GM21360 (cell line): ENCODE measurements around the gene TTLL6.
"Not testable (repeated sequence)": the region's sequence is repeated elsewhere in the genome, so short reads cannot be mapped to it uniquely, and the experiment has no call there.

Experiments
- ATAC-seq: cut with Tn5 transposase; IDR thresholded peaks from one replicate; pipeline ENCODE4 v1.9.1; 2021; ENCODE audit warnings: mild to moderate bottlenecking, moderate library complexity; ENCODE audit not compliant: unreplicated experiment

TTLL6 gene

GRCh38 chr17:48725288-48726064 lies 91.6 kb downstream of the TTLL6 start:
- ATAC-seq: no peak

GRCh38 chr17:48725004-48725287 lies 92.1 kb downstream of the TTLL6 start:
- ATAC-seq: no peak

GRCh38 chr17:48724251-48725003 lies 92.6 kb downstream of the TTLL6 start:
- no peak for ATAC-seq

GRCh38 chr17:48723423-48724250 lies 93.4 kb downstream of the TTLL6 start:
- ATAC-seq: no peak

GRCh38 chr17:48722915-48723422 lies 94.1 kb downstream of the TTLL6 start, which contains the start of gene PRAC2:
PRAC2 (plus strand) TSS chr17:48723185; CDS start chr17:48724411, 1,226 bp downstream.
- no peak for ATAC-seq

- ATAC-seq: no peak
These were observed 94.7 kb downstream of the TTLL6 start, which contains the start of gene PRAC1 for GRCh38 chr17:48722201-48722907. PRAC1 (minus strand) TSS chr17:48722518; CDS start chr17:48722392, 126 bp downstream.

- no peak for ATAC-seq
These were observed 96.0 kb downstream of the TTLL6 start for GRCh38 chr17:48721009-48721402.

GRCh38 chr17:48720266-48721008 lies 96.6 kb downstream of the TTLL6 start:
- ATAC-seq: no peak

- ATAC-seq: no peak
These were observed 97.3 kb downstream of the TTLL6 start for GRCh38 chr17:48719642-48720265.

- no peak for ATAC-seq
These were observed 98.0 kb downstream of the TTLL6 start for GRCh38 chr17:48718761-48719641.

- ATAC-seq: no peak
These were observed 98.7 kb downstream of the TTLL6 start for GRCh38 chr17:48718227-48718760.

- ATAC-seq: no peak
These were observed 99.4 kb downstream of the TTLL6 start for GRCh38 chr17:48717367-48718226.

- ATAC-seq: not testable (repeated sequence)
These were observed 100.5 kb downstream of the TTLL6 start for GRCh38 chr17:48716549-48716948.

GRCh38 chr17:48715496-48716399 lies 101.3 kb downstream of the TTLL6 start:
- ATAC-seq: no peak
